Testis (tissue), 2 donors: ENCODE data around the gene NOMO2.
"Not testable (repeated sequence)": the region's sequence is repeated elsewhere in the genome, so short reads cannot be mapped to it uniquely, and the experiment has no call there.

Experiments used
- POLR2A ChIP-seq: fragments of 450-650 bp; IDR thresholded peaks from one replicate; pipeline ENCODE4 v1.6.1; 2017; ENCODE audit warnings: antibody characterized with exemption, mild to moderate bottlenecking, moderate library complexity
- TF ChIP-seq, protein P1 (sequence below), 3 experiments: fragments of 450-650 bp in 2 of 3; fragments of 200-600 bp in 1 of 3; sonication (generic) in 1 of 3; IDR thresholded peaks; one replicate each; pipeline ENCODE4 v1.5.1; 2016 to 2019; ENCODE audit warnings: antibody characterized with exemption in 3 of 3, mild to moderate bottlenecking in 2 of 3, moderate library complexity in 1 of 3

DNA sequence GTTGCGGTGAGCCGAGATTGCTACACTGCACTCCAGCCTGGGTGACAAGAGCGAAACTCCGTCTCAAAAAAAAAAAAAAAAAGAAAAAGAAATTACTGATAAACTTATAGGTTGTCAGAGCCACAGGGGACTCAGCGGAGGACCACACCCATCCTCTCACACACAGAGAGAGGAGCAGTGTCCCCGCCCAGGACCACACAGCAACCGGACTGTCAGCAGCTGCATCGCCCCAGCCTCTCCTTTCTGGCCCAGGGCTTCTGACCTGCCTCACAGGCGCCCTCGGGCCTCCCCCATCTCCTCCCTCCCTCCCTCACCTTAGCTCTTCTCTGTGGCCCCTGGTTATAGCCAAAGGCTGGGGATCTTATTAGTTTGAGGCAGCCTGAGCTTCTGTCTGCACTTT is 27.9 kb upstream of the NOMO2 start:
- TF ChIP-seq, protein P1, sequence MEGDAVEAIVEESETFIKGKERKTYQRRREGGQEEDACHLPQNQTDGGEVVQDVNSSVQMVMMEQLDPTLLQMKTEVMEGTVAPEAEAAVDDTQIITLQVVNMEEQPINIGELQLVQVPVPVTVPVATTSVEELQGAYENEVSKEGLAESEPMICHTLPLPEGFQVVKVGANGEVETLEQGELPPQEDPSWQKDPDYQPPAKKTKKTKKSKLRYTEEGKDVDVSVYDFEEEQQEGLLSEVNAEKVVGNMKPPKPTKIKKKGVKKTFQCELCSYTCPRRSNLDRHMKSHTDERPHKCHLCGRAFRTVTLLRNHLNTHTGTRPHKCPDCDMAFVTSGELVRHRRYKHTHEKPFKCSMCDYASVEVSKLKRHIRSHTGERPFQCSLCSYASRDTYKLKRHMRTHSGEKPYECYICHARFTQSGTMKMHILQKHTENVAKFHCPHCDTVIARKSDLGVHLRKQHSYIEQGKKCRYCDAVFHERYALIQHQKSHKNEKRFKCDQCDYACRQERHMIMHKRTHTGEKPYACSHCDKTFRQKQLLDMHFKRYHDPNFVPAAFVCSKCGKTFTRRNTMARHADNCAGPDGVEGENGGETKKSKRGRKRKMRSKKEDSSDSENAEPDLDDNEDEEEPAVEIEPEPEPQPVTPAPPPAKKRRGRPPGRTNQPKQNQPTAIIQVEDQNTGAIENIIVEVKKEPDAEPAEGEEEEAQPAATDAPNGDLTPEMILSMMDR (IDR thresholded peaks at IDR 0.05): not testable (repeated sequence)
- not testable (repeated sequence) for TF ChIP-seq POLR2A
